NB4 (cell line): ENCODE results near the gene G3BP1.

ENCODE experiments used
- DNase-seq: peaks from one replicate; pipeline ENCODE4 v3.0.0; 2010; ENCODE audit warnings: low read depth
- H3K4me3 ChIP-seq: one replicate; pipeline ENCODE4 v1.5.1; 2011; ENCODE audit warnings: mild to moderate bottlenecking, low read depth, low read length, moderate library complexity
- CTCF ChIP-seq: IDR thresholded peaks from one replicate; pipeline ENCODE4 v1.5.1; 2012; ENCODE audit warnings: low read depth, low read length
- MAX ChIP-seq: IDR thresholded peaks from 2 replicates; pipeline ENCODE4 v1.6.1; 2011; ENCODE audit warnings: low read depth, low read length
- MYC ChIP-seq: IDR thresholded peaks from 2 replicates; pipeline ENCODE4 v1.6.1; 2011; ENCODE audit warnings: low read depth, low read length
- POLR2A ChIP-seq: IDR thresholded peaks from 2 replicates; pipeline ENCODE4 v1.6.1; 2011; ENCODE audit warnings: mild to moderate bottlenecking; ENCODE audit not compliant: insufficient read length; ENCODE audit errors: extremely low read depth

G3BP1 gene

GRCh38 chr5:151772029-151772845 lies 483 bp downstream of the G3BP1 start:
- peak; percentile 63 for DNase-seq
- TF ChIP-seq MAX = peak; percentile 17; the same call in 1 of the 2 replicates
- TF ChIP-seq CTCF = no peak
- TF ChIP-seq MYC = 0 out of 2 replicates have a peak, but pooled peaks have one; percentile 13
- TF ChIP-seq POLR2A = no peak
- peak overlapping the region; percentile 98 for H3K4me3 ChIP-seq

GRCh38 chr5:151772846-151773561 lies 1.2 kb downstream of the G3BP1 start:
- TF ChIP-seq MAX = no peak
- TF ChIP-seq MYC = no peak
- no peak for TF ChIP-seq CTCF
- no peak for TF ChIP-seq POLR2A
- no peak for DNase-seq
- peak overlapping the region; percentile 98 for H3K4me3 ChIP-seq

GRCh38 chr5:151773951-151774350 lies 2.2 kb downstream of the G3BP1 start:
- no peak for TF ChIP-seq POLR2A
- TF ChIP-seq MYC = no peak
- TF ChIP-seq CTCF = no peak
- TF ChIP-seq MAX = no peak
- DNase-seq = peak; percentile 28

GRCh38 chr5:151775025-151775606 lies 3.4 kb downstream of the G3BP1 start:
- DNase-seq = no peak
- TF ChIP-seq POLR2A (no peak), CTCF (no peak), MYC (no peak), MAX (no peak)
- H3K4me3 ChIP-seq = peak overlapping the region; percentile 98

More at GRCh38 chr5:151773951-151774350, 2.2 kb downstream of the G3BP1 start:
- peak overlapping the region; percentile 98 for H3K4me3 ChIP-seq

GRCh38 chr5:151779531-151780125 lies 7.9 kb downstream of the G3BP1 start:
- H3K4me3 ChIP-seq = no peak overlapping the region
- TF ChIP-seq MYC (no peak), MAX (no peak), CTCF (no peak), POLR2A (no peak)
- DNase-seq = no peak
